ENCODE data around the gene FBXO42.

DNA sequence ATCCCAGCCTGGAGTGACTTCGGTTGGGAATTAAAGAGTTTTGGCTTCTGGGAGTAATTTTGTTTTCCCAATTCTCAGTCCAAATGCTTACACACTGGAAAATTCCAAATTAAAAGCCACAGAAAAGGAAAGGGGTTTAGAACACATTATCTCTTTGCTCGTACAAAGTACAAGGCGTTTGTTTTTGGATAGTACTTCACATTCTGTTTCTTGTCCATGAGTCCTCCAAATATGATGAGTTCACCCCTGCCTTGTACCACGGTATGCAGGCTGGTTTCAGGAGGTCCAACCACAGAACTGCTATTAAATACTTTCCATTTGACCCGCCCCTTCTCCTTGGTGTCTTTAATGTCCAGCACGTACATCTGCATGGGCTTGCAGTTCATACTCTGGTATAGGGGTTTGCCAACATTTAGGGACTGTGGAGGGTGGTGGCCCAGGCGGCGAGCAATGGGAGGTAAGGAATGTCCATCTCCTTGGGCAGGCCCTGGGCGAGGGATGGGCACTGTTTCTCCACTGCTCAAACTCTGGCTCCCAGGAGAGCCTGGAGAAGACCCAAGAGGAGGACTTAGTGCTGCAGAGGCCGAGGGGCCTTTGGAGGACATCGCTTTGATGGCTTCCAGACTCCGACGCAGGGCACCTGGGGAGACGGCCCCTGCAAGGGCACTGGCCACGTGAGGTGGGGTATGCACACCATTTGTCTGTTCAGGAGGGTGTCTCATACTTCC is 101.6 kb downstream of the FBXO42 start:
- TF ChIP-seq, protein P1, sequence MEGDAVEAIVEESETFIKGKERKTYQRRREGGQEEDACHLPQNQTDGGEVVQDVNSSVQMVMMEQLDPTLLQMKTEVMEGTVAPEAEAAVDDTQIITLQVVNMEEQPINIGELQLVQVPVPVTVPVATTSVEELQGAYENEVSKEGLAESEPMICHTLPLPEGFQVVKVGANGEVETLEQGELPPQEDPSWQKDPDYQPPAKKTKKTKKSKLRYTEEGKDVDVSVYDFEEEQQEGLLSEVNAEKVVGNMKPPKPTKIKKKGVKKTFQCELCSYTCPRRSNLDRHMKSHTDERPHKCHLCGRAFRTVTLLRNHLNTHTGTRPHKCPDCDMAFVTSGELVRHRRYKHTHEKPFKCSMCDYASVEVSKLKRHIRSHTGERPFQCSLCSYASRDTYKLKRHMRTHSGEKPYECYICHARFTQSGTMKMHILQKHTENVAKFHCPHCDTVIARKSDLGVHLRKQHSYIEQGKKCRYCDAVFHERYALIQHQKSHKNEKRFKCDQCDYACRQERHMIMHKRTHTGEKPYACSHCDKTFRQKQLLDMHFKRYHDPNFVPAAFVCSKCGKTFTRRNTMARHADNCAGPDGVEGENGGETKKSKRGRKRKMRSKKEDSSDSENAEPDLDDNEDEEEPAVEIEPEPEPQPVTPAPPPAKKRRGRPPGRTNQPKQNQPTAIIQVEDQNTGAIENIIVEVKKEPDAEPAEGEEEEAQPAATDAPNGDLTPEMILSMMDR (conservative IDR thresholded peaks at IDR 0.05 in 1 of 2, IDR thresholded peaks at IDR 0.05 in 1 of 2; ENCODE audit: low read depth in 1 of 2, low read length in 2 of 2) = no peak
- no peak for TF ChIP-seq EZH2 (IDR thresholded peaks at IDR 0.05; ENCODE audit: low read length, missing control alignments)
